Kidney (tissue), 14 donors: ENCODE results near the gene TBX10. TPM values are rescaled to one million over a fixed set of nuclear protein-coding genes. Genes with fewer than 3 reads are reported as not detected.

ENCODE experiments used
- DNase-seq, 5 donors: peaks; one replicate each; pipeline ENCODE4 v3.0.0-alpha.2; 2013 to 2020
- FAIRE-seq: peaks from 2 replicates; lab custom pipeline; 2012; peaks lifted over from hg19 to GRCh38; lab: Jason Lieb, UNC
- H3K27ac ChIP-seq, 2 donors: one replicate each; pipeline ENCODE4 v1.7.0; 2013; ENCODE audit warnings: low read depth in 2 of 2, low read length in 2 of 2, inconsistent platforms in 1 of 2
- H3K27me3 ChIP-seq: one replicate; pipeline ENCODE4 v1.7.1; 2013; ENCODE audit warnings: low read length, inconsistent platforms; ENCODE audit not compliant: control insufficient read depth, insufficient read depth
- H3K36me3 ChIP-seq, 3 donors: one replicate each; pipeline versions ENCODE4 v1.7.0 to v1.7.1; 2013; ENCODE audit warnings: low read length in 3 of 3, control low read depth in 1 of 3, inconsistent platforms in 1 of 3; ENCODE audit not compliant: insufficient read depth in 3 of 3, control insufficient read depth in 2 of 3
- H3K4me1 ChIP-seq, 3 donors: one replicate each; pipeline versions ENCODE4 v1.7.0 to v1.7.1; 2013; ENCODE audit warnings: low read length in 3 of 3, inconsistent platforms in 1 of 3, low read depth in 1 of 3; ENCODE audit not compliant: control insufficient read depth in 2 of 3, insufficient read depth in 2 of 3
- H3K4me3 ChIP-seq, 3 donors: one replicate each; pipeline versions ENCODE4 v1.7.0 to v1.8.1; 2013; ENCODE audit warnings: low read length in 3 of 3, control low read depth in 1 of 3, inconsistent platforms in 1 of 3
- H3K9ac ChIP-seq, 3 donors: one replicate each; pipeline versions ENCODE4 v1.7.0 to v1.7.1; 2013; ENCODE audit warnings: low read length in 3 of 3, control low read depth in 1 of 3, inconsistent platforms in 1 of 3
- H3K9me3 ChIP-seq, 3 donors: one replicate each; pipeline versions ENCODE4 v1.7.0 to v1.7.1; 2013; ENCODE audit warnings: low read length in 3 of 3, control low read depth in 1 of 3, inconsistent platforms in 1 of 3; ENCODE audit not compliant: control insufficient read depth in 2 of 3, insufficient read depth in 1 of 3
- intact Hi-C: fragments of 100-400 bp; cut with DNase I; formaldehyde crosslinking; loops from one replicate; pipeline ENCODE4 v1.11.1; 2022
- polyA plus RNA-seq: library from polyadenylated mRNA; stranded (reverse); fragments of 350-450 nt; fragmentation: Illumina TruSeq; extraction: RNeasy Lipid Tissue Mini Kit (QIAGEN cat#74804); gene quantifications from one replicate; pipeline ENCODE4 v1.2.3, GENCODE V29; 2014; ENCODE audit warnings: low read depth, low replicate concordance; ENCODE audit not compliant: insufficient read depth
- total RNA-seq: library from RNA; stranded (reverse); fragmentation: NEBNext Ultra II Directional; extraction: Animal tissue kit (Norgen Biotek cat#: 25700); gene quantifications from one replicate; pipeline ENCODE4 v1.2.1, GENCODE V29; 2021
- TF ChIP-seq, protein P1 (sequence below): IDR thresholded peaks from 3 replicates; pipeline ENCODE4 v1.5.1; 2012; ENCODE audit warnings: mild to moderate bottlenecking, moderate library complexity, borderline replicate concordance; ENCODE audit not compliant: insufficient read depth; ENCODE audit errors: extremely low read depth
- donor health status: control.
- donor health status: control.
- donor health status: control.
- donor health status: control.
- donor health status: control.
- donor health status: DM: yes; HTN: yes; CAD: no.
- donor health status: Normal renal cell carcinoma (clear cell type).

Gene TBX10
- total and polyA plus RNA-seq, 2 donors from 2014 or later = not detected

DNA sequence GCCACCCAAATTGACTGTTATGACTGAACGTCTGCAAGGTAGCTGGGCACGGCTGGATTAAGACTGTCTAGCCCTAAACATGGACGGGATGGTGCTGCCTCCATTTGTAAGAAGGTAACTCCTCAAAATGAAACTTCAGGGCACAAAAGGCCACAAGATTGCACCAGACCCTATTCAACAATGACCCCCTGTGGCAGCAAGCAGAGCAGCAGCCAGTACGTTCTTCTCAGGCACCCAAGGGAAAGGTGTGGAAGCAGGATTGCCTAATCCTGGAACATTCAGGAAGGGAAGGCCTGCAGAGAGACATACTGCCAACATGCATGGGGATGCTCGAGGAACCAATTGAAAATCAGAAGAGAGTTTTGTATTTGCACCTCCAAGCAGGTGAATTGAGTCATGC is 4.5 kb upstream of the TBX10 start:
- Histone ChIP-seq H3K27ac (no peak overlapping the region), H3K9me3 (no peaks in the 10 kb centered on the region), H3K9ac (no peak overlapping the region), H3K4me1 (peaks cover 0 to 13% (median 6%) of the 10 kb centered on the region in 3 donors), H3K27me3 (no peaks in the 10 kb centered on the region), H3K4me3 (no peak overlapping the region), H3K36me3 (no peaks in the 10 kb centered on the region)
- FAIRE-seq = no peak
- intact Hi-C loops = no loop called here
- TF ChIP-seq, protein P1, sequence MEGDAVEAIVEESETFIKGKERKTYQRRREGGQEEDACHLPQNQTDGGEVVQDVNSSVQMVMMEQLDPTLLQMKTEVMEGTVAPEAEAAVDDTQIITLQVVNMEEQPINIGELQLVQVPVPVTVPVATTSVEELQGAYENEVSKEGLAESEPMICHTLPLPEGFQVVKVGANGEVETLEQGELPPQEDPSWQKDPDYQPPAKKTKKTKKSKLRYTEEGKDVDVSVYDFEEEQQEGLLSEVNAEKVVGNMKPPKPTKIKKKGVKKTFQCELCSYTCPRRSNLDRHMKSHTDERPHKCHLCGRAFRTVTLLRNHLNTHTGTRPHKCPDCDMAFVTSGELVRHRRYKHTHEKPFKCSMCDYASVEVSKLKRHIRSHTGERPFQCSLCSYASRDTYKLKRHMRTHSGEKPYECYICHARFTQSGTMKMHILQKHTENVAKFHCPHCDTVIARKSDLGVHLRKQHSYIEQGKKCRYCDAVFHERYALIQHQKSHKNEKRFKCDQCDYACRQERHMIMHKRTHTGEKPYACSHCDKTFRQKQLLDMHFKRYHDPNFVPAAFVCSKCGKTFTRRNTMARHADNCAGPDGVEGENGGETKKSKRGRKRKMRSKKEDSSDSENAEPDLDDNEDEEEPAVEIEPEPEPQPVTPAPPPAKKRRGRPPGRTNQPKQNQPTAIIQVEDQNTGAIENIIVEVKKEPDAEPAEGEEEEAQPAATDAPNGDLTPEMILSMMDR = peak; percentile 12
- no peak for DNase-seq

DNA sequence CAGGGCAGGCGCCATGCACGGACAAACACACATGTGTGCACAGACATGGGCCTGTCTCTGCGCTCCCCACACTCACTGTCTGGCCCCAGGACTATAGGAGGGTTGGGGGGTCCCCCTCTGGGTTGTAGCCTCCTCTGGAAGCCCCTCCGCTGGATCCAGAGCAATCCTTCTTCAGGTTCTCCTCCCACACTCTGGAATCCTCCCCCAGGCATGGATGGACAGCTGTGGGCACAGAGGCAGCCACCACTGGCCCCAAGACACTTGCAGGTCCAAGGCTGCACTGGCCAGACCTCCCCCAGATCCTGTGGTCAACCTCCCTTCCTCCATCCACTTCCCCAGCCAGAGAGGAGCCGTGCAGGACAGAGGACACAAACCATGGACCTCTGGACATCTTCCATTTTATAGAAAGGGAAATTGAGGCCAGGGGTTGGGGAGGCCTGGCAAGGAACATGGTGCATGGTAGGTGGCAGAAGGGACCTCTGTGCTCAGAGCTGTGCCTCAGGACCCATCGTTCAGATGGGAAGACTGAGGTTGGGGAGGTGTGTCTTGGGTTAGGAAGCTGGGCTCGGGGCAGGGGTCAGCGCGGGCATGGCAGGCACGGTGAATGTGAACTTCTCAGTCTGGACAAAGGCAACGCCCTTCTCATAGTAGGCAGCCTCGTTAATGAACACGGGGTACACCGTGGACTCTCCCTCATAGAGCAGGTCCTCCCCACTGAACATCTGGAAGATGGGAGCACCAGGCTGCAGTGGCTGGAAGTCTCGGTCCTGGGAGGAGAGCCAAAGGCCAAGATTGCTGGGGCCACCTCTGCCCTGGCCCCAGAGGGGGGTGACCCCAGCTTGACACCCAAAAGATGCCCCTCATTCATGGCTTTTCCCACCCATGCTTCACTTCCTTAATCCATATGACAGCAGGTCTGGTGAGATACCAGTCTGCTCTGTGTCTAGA is 2.9 kb upstream of the TBX10 start:
- no peak overlapping the region for H3K4me3 ChIP-seq
- no peak overlapping the region for H3K27ac ChIP-seq
- H3K4me1 ChIP-seq = peaks cover 0 to 11% (median 6%) of the 10 kb centered on the region in 3 donors
- H3K27me3 ChIP-seq = no peaks in the 10 kb centered on the region
- no peaks in the 10 kb centered on the region for H3K9me3 ChIP-seq
- FAIRE-seq (no peak), DNase-seq (peak in 1 of 5 donors; percentile 59)
- intact Hi-C loops = no loop called here
- no peak overlapping the region for H3K9ac ChIP-seq
- TF ChIP-seq, protein P1 = no peak
- no peaks in the 10 kb centered on the region for H3K36me3 ChIP-seq

GRCh38 chr11:67641338-67642172 is 2.0 kb upstream of the TBX10 start:
- DNase-seq = peak in 1 of 5 donors; percentile 62
- TF ChIP-seq, protein P1 = no peak

More at GRCh38 chr11:67641338-67642172, 2.0 kb upstream of the TBX10 start:
- Histone ChIP-seq H3K27me3 (no peaks in the 10 kb centered on the region), H3K9me3 (no peaks in the 10 kb centered on the region), H3K4me1 (peaks cover 0 to 6% (median 6%) of the 10 kb centered on the region in 3 donors), H3K36me3 (no peaks in the 10 kb centered on the region), H3K4me3 (no peak overlapping the region), H3K9ac (no peak overlapping the region), H3K27ac (no peak overlapping the region)
- no peak for FAIRE-seq
- intact Hi-C loops = no loop called here
